Aorta (tissue), 5 donors: ENCODE results near the gene CACNG5. TPM values are rescaled to one million over a fixed set of nuclear protein-coding genes. Genes with fewer than 3 reads are reported as not detected.
"Not testable (repeated sequence)": the region's sequence is repeated elsewhere in the genome, so short reads cannot be mapped to it uniquely, and the experiment has no call there.

Experiments
- ATAC-seq: fragments of 200-7000 bp; cut with Tn5 transposase; one replicate; pipeline ENCODE4 v1.9.1; 2022; ENCODE audit warnings: moderate library complexity; ENCODE audit not compliant: low FRiP score
- DNase-seq, 2 donors: peaks; one replicate each; pipeline ENCODE4 v3.0.0-alpha.2; 2020
- H3K27ac ChIP-seq, 2 donors: one replicate each; pipeline ENCODE4 v1.5.1; 2013; ENCODE audit warnings: low read length in 2 of 2, mild to moderate bottlenecking in 2 of 2, moderate library complexity in 2 of 2, control low read depth in 1 of 2, inconsistent platforms in 1 of 2, low read depth in 1 of 2
- H3K27me3 ChIP-seq, 2 donors: one replicate each; pipeline ENCODE4 v1.6.1; 2013; ENCODE audit warnings: control low read depth in 1 of 2, low read length in 1 of 2, mild to moderate bottlenecking in 1 of 2, moderate library complexity in 1 of 2; ENCODE audit not compliant: insufficient read depth in 2 of 2, control insufficient read depth in 1 of 2
- H3K36me3 ChIP-seq, 2 donors: one replicate each; pipeline ENCODE4 v1.6.1; 2013; ENCODE audit warnings: control low read depth in 1 of 2, low read length in 1 of 2, mild to moderate bottlenecking in 1 of 2; ENCODE audit not compliant: insufficient read depth in 2 of 2, control insufficient read depth in 1 of 2
- H3K4me1 ChIP-seq, 2 donors: one replicate each; pipeline ENCODE4 v1.6.1; 2013; ENCODE audit warnings: low read length in 2 of 2, control low read depth in 1 of 2, mild to moderate bottlenecking in 1 of 2, moderate library complexity in 1 of 2; ENCODE audit not compliant: insufficient read depth in 2 of 2, control insufficient read depth in 1 of 2
- H3K4me3 ChIP-seq, 2 donors: one replicate each; pipeline ENCODE4 v1.5.1; 2013; ENCODE audit warnings: low read length in 2 of 2, control low read depth in 1 of 2, mild to moderate bottlenecking in 1 of 2
- H3K9me3 ChIP-seq: one replicate; pipeline ENCODE4 v1.6.1; 2013; ENCODE audit warnings: mild to moderate bottlenecking, low read length; ENCODE audit not compliant: control insufficient read depth
- WGBS, 2 donors: extraction: QIAGEN DNeasy Blood & Tissue Kit; methylation state at CpG; one replicate each; pipeline ENCODE4 v1.1.7; 2013; 5-methylcytosine and 5-hydroxymethylcytosine counted together
- intact Hi-C, 2 donors: fragments of 100-400 bp; cut with DNase I; formaldehyde crosslinking; loops; one replicate each; pipeline versions ENCODE4 v1.14.2 to v1.15.0; 2022
- polyA plus RNA-seq, 2 donors: library from polyadenylated mRNA; stranded (reverse); fragments of 200-250 nt; gene quantifications; one replicate each; pipeline ENCODE4 v1.2.3, GENCODE V29; 2013
- total RNA-seq, 2 donors: library from RNA; stranded (reverse); fragmentation: NEBNext Ultra II Directional; extraction: Animal tissue kit (Norgen Biotek cat#: 25700); gene quantifications; one replicate each; pipeline ENCODE4 v1.2.1, GENCODE V29; 2021
- donor health status: healthy with polysubstance abuse.
- donor health status: Bipolar disorder and iron deficiency.
- donor health status: DM: no; HTN: no; CAD: no.
- donor health status: DM: no; HTN: no; CAD: no.
- donor health status: DM: yes; HTN: yes; CAD: no.

Gene CACNG5
- total and polyA plus RNA-seq, 4 donors: not detected

DNA sequence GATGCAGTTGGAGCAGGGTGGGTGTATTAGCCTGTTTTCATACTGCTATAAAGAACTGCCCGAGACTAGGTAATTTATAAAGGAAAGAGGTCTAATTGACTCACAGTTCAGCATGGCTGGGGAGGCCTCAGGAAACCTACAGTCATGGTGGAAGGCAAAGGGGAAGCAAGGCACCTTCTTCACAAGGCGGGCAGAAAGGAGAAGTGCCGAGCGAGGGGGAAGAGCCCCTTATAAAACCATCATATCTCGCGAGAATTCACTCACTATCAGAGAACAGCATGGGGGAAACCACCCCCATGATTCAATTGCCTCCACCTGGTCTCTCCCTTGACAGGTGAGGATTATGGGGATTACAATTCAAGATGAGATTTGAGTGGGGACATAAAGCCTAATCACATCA is 68.4 kb downstream of the CACNG5 start:
- DNase-seq, ATAC-seq, H3K4me1 ChIP-seq, H3K27ac ChIP-seq, H3K27me3 ChIP-seq, H3K4me3 ChIP-seq, H3K9me3 ChIP-seq, intact Hi-C loops, H3K36me3 ChIP-seq: not testable (repeated sequence)
- 92 to 98% methylated on average over 6 of the region's 6 CpGs for WGBS, 2 donors

DNA sequence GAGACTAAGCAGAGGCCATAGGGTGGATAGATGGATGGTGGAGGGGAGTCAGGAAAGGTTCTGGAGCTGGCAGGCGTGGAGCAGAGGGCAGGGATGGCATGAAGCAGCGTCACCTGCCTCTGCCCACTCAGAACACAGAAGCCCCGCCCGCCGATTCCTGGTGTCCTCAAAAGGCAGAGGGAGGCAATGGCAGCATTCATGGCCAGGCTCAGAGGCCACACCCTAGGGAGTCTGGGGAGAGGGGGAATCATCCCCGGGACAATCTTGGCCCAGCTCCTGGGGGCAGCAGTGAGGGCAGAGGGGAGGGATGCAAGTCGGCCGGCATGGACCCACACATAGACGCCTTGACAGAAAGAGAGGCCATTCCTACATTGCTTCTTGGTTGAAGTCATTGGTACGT is 68.9 kb downstream of the CACNG5 start:
- Histone ChIP-seq H3K27me3 (no peaks in the 10 kb centered on the region), H3K27ac (no peak overlapping the region), H3K9me3 (no peaks in the 10 kb centered on the region), H3K4me1 (no peaks in the 10 kb centered on the region), H3K36me3 (no peaks in the 10 kb centered on the region), H3K4me3 (no peak overlapping the region)
- WGBS, 2 donors: 91% methylated on average over 9 to 10 of the region's 10 CpGs
- no peak for ATAC-seq
- intact Hi-C loops: no loop called here
- DNase-seq: no peak

DNA sequence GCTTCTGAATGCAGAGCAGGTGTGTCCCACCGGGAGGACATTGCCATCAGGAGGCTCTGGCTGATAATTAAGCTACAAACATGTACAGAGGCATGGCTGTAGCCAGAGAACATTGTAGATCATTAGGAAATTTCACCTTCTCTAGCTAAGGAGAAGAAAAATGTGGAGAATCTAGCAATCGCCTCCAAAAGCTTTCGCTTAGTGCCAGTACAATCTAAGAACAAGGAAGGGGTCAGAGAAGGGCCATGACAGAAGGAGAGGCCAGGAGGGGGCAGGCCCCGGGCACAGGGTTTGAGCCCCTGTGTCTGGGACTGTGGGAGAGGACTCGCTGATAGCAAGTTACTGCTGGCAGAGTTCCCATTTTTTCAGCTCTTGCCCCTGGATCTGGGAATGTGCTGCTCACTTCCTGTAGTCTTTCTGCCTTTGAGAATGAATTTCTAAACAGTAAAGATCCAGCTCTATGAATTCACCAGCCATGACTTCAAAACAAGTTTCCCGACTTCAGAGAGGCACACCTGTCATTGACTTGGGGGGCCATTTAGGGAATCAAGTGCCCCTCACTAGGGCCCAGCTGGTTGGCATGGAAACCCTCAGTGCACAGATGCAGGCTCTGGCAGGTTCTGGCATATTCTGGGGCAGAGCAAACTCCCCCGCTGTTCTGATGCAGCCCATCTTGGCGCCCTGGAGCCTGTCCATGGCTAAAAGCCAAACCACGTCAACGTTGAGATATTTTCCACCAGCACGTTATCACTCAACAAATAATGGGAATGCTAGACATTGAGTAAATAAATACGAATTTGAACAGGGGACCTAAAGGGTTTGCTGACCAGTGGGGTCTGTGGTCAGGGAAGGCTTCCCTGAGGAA is 70.1 kb downstream of the CACNG5 start:
- intact Hi-C loops: loop anchor here in 1 of 2 donors (5.0 kb wide), 1 partner anchor 188 kb away; no protein-coding TSS in a partner anchor
- no peaks in the 10 kb centered on the region for H3K9me3 ChIP-seq
- ATAC-seq: no peak
- H3K27me3 ChIP-seq: no peaks in the 10 kb centered on the region
- H3K4me3 ChIP-seq: no peak overlapping the region
- H3K36me3 ChIP-seq: no peaks in the 10 kb centered on the region
- H3K27ac ChIP-seq: peak overlapping the region in 1 of 2 donors; percentile 37
- 6 to 11% methylated on average over 12 of the region's 12 CpGs for WGBS, 2 donors
- DNase-seq: peak in 1 of 2 donors; percentile 42
- no peaks in the 10 kb centered on the region for H3K4me1 ChIP-seq

DNA sequence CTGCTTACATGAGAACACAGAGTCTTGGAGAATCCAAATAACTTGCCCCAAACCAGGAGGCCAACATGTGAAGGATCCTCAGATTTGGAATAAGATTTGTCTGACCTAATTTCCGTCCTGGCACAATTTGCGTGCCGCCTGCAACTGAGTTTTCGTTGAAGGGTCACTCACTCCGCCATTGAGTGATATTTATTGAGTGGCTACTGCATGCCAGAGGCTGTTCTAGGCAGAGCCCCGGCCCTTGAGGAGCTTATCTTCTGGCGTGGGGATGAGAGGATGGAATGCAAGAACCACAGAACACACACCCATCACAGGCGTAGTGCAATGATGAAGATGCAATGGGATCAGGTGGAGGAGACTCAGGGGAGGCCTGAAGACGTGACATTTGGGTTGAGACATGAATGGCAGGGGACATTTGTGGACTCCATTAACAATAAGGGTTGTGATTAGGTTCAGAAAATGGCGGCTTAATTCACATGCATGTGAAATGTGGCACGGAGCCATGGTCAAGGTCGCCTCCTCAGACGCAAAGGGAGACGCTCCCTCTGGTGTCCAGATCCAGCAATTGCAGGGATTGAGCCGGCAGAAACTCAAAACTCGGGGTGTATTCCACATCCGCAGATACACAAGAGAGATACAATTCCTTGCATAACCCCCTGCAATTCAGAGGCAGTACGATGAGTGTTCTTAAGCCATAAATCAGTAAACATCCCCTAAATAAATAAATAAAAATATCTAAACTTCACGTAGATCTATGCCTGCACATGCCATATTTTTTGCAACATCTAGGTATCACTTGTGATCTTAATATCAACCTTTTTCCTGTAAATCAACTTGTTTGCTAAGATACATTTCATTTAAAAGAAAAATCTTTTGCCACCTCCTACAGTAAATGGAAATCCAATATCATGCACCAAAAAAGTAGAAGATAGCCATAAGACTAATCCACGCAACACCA is 71.7 kb downstream of the CACNG5 start:
- Histone ChIP-seq H3K4me3 (no peak overlapping the region), H3K27ac (no peak overlapping the region), H3K4me1 (no peaks in the 10 kb centered on the region), H3K9me3 (no peaks in the 10 kb centered on the region), H3K27me3 (no peaks in the 10 kb centered on the region), H3K36me3 (no peaks in the 10 kb centered on the region)
- DNase-seq (peak; percentile 82 to 87), ATAC-seq (peak; percentile 69)
- 57 to 60% methylated on average over 20 of the region's 20 CpGs for WGBS, 2 donors
- intact Hi-C loops: loop anchor here (2.0 to 5.0 kb wide), 2 partner anchors 189 to 190 kb away; no protein-coding TSS in a partner anchor

DNA sequence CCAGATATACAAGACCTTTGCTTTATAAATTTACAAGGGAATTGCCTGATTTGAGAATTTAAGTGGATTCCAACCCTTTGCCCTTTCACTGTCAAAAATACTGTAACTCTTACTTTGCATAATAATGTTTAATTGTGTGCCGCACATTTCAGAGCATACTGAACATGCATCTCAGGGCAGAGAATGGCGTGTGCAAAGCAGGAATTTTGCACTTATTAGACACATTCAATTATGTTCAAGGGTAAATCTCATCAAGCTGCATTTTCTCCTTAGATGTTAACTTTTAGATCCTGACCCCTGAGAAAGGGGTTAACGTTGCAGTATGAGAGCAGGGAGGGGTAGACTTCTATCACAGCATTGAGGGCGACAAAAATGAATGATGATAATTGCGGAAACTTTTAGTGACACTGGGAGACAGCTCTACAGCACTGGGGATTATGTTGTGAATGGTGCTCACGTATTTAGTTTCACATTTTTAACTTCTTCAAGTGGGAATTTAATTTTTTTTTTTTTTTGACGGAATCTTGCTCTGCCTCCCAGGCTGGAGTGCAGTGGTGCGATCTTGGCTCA is 75.0 kb downstream of the CACNG5 start:
- no peaks in the 10 kb centered on the region for H3K4me1 ChIP-seq
- no peaks in the 10 kb centered on the region for H3K27me3 ChIP-seq
- no peaks in the 10 kb centered on the region for H3K9me3 ChIP-seq
- H3K27ac ChIP-seq: no peak overlapping the region
- WGBS, 2 donors: 81 to 84% methylated on average over 8 of the region's 8 CpGs
- ATAC-seq (no peak), DNase-seq (no peak)
- no peaks in the 10 kb centered on the region for H3K36me3 ChIP-seq
- H3K4me3 ChIP-seq: no peak overlapping the region
- intact Hi-C loops: loop anchor here in 1 of 2 donors (5.0 kb wide), 1 partner anchor 193 kb away; no protein-coding TSS in a partner anchor

DNA sequence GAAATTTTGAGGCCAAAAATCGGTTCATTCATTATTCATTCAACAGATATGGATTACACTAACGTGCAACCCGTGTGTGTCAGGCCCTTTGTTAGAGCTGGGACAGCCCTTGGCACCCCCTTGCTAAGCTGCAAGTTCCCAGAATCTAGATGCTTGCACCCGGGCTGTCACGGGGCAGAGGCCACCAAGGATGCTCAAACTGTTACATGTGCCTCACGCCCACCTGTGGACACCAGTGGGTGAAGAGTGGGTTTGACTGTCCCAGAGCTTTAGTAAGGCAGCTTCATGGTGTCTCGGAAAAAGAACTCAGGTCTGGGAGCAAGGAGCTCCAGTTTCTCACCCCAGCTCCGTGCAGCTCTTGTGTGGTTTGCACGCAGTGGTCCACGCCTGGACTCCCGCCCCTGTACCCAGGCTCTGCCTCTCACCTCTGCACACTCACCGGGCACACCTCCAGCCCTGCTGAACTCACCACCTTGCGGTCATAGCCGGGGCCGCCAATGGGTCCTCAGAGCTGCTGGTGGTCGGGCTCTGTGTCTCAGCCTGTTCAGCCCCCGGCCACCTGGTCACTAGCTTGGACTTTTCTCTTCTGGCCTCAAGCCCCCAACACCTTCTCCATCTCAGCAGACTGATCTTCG is 75.9 kb downstream of the CACNG5 start:
- no peak for DNase-seq
- H3K36me3 ChIP-seq: no peaks in the 10 kb centered on the region
- intact Hi-C loops: no loop called here
- H3K4me1 ChIP-seq: no peaks in the 10 kb centered on the region
- no peak overlapping the region for H3K4me3 ChIP-seq
- ATAC-seq: no peak
- 93 to 94% methylated on average over 18 of the region's 18 CpGs for WGBS, 2 donors
- H3K27me3 ChIP-seq: no peaks in the 10 kb centered on the region
- no peaks in the 10 kb centered on the region for H3K9me3 ChIP-seq
- H3K27ac ChIP-seq: no peak overlapping the region

DNA sequence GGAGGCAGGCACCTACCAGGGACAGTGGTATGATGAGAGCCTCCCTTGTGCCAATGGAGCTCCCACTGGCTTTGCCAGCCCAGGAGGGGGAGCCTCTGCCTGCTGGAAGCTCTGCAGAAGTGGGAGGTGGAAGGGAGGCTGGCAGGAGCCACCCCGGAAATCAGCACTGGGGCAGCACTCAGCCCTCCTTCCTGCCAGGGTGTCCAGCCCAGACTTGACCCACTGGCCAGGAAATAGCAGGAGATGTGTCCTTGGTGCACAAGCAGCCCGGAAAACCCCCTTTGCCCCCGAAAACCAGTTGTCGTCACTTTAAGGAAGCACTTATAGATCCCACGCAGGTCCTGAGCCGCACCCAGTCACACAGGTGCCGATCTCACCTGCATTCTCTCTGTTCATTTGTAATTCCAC is 80.3 kb downstream of the CACNG5 start:
- H3K4me1 ChIP-seq: no peaks in the 10 kb centered on the region
- H3K27ac ChIP-seq: no peak overlapping the region
- H3K4me3 ChIP-seq: no peak overlapping the region
- WGBS, 2 donors: 74 to 78% methylated on average over 7 of the region's 7 CpGs
- ATAC-seq (no peak), DNase-seq (no peak)
- intact Hi-C loops: no loop called here
- H3K27me3 ChIP-seq: no peaks in the 10 kb centered on the region
- H3K36me3 ChIP-seq: no peaks in the 10 kb centered on the region
- H3K9me3 ChIP-seq: no peaks in the 10 kb centered on the region

DNA sequence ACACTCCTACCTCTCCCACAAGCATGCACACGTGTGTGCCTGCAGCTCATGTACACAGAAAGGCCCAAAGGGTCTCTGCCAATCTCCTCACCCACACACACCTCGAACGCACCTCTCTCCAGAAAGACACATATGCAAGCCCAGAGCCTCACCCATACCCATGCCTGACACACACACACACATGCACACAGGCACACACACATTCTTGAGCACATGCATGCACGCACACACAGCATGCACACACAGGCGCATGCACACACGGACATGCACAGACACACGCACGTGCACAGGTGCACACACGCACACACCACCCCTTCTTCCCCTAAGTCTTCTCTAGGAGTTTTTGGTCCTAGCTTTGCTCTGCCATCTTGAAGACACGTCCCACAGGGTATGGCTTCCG is 80.9 kb downstream of the CACNG5 start:
- ATAC-seq (no peak), DNase-seq (no peak)
- WGBS, 2 donors: 90 to 92% methylated on average over 11 of the region's 11 CpGs
- Histone ChIP-seq H3K9me3 (peaks cover under 1% of the 10 kb centered on the region), H3K36me3 (no peaks in the 10 kb centered on the region), H3K27ac (no peak overlapping the region), H3K4me1 (no peaks in the 10 kb centered on the region), H3K27me3 (no peaks in the 10 kb centered on the region), H3K4me3 (no peak overlapping the region)
- intact Hi-C loops: no loop called here
